Nephron (organoid): ENCODE results near the gene SCAF1.

Source experiments
- H3K27ac Mint-ChIP-seq, 3 experiments: 2 replicates each; pipeline ENCODE4 v1.8.0; 2020; ENCODE audit warnings: mixed read lengths in 3 of 3, mild to moderate bottlenecking in 2 of 3, moderate library complexity in 1 of 3
- H3K27me3 Mint-ChIP-seq: 2 replicates; pipeline ENCODE4 v1.8.0; 2021; ENCODE audit warnings: low read depth, mild to moderate bottlenecking, moderate library complexity, mixed read lengths
- H3K36me3 Mint-ChIP-seq: 2 replicates; pipeline ENCODE4 v1.8.0; 2020; ENCODE audit warnings: low read depth, mixed read lengths
- H3K4me1 Mint-ChIP-seq: 2 replicates; pipeline ENCODE4 v1.8.0; 2020; ENCODE audit warnings: mixed read lengths
- H3K4me3 Mint-ChIP-seq, 3 experiments: 2 replicates each; pipeline ENCODE4 v1.8.0; 2020; ENCODE audit warnings: mild to moderate bottlenecking in 3 of 3, mixed read lengths in 3 of 3, moderate library complexity in 2 of 3
- H3K9me3 Mint-ChIP-seq: 2 replicates; pipeline ENCODE4 v1.8.0; 2020; ENCODE audit warnings: mixed read lengths
- CTCF ChIP-seq, 3 experiments: fragments of 200-600 bp; sonication (generic); IDR thresholded peaks; one replicate each; pipeline ENCODE4 v1.5.0; 2021; ENCODE audit warnings: antibody characterized with exemption in 3 of 3; ENCODE audit not compliant: unreplicated experiment in 3 of 3

The SCAF1 gene

DNA sequence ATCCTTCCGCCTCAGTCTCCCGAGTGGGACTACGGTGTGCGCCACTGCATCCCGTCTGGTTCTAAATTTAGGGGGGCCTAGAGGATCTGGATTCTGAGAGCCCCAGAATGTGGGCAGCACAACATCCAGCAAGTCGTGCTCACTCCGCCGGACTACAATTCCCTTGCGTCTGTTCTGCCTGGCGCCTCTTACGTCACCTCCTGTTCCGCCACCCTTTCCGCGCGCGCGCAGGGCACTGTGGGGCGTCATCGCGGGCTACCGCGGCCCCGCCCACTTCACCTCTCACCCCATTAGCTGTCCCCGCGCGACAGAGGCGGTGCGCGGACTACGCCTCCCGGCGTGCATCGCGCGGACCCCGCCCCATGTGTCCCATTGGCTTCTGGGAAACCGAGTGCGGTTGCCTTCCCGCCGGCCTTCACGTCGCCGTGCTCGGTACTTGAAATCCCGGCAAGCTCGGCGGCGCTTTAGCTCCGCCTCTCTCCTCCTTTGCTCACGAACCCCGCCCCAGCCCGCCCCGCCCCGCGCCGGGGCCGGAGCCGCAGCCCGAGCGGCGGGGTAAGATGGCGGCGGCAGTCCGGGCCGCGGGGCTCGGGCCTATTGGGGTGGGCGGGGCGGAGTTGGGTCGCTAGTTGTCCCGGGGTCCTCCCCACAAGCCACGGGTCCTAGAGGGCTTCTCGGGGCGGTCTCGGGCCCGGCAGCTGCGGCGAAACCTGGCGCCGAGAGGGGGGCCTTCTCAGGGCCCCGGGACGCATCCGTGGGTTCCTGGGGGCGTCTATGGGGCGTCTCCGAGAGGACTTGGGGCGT lies at the start of gene SCAF1:
TSS of gene SCAF1 (plus strand) at position 522 of the 804 bp plus-strand sequence. CDS start 2,818 bp downstream, outside the sequence.
- peaks cover 18% of the 10 kb centered on the region for H3K36me3 Mint-ChIP-seq
- no peak for TF ChIP-seq CTCF (IDR thresholded peaks at IDR 0.05; ENCODE audit: unreplicated experiment in 3 of 3)
- peaks cover 57% of the 10 kb centered on the region for H3K4me1 Mint-ChIP-seq
- H3K4me3 Mint-ChIP-seq = peak within 1 kb of the TSS; percentile 92 to 97 (median 94)
- H3K27me3 Mint-ChIP-seq = peaks cover 5% of the 10 kb centered on the region
- H3K27ac Mint-ChIP-seq = peak within 1 kb of the TSS; percentile 100
- H3K9me3 Mint-ChIP-seq = no peaks in the 10 kb centered on the region

- Mint-ChIP-seq H3K9me3 (no peaks in the 10 kb centered on the region), H3K27me3 (peaks cover 4% of the 10 kb centered on the region), H3K27ac (peak overlapping the region; percentile 47 to 95 (median 85)), H3K4me3 (peak overlapping the region; percentile 85 to 88 (median 88)), H3K36me3 (peaks cover 10% of the 10 kb centered on the region), H3K4me1 (peaks cover 20% of the 10 kb centered on the region)
- no peak for TF ChIP-seq CTCF (IDR thresholded peaks at IDR 0.05; ENCODE audit: unreplicated experiment in 3 of 3)
These were observed 49.4 kb upstream of the SCAF1 start for GRCh38 chr19:49592486-49593232.

GRCh38 chr19:49593233-49594113 lies 48.5 kb upstream of the SCAF1 start:
- Mint-ChIP-seq H3K4me3 (peak overlapping the region; percentile 85 to 88 (median 88)), H3K36me3 (peaks cover 15% of the 10 kb centered on the region), H3K4me1 (peaks cover 20% of the 10 kb centered on the region), H3K9me3 (no peaks in the 10 kb centered on the region), H3K27me3 (no peaks in the 10 kb centered on the region), H3K27ac (peak overlapping the region; percentile 47 to 95 (median 85))
- TF ChIP-seq CTCF (IDR thresholded peaks at IDR 0.05; ENCODE audit: unreplicated experiment in 3 of 3) = no peak

- peaks cover 20% of the 10 kb centered on the region for H3K4me1 Mint-ChIP-seq
- H3K9me3 Mint-ChIP-seq = no peaks in the 10 kb centered on the region
- no peaks in the 10 kb centered on the region for H3K27me3 Mint-ChIP-seq
- no peak for TF ChIP-seq CTCF (IDR thresholded peaks at IDR 0.05; ENCODE audit: unreplicated experiment in 3 of 3)
- H3K4me3 Mint-ChIP-seq = peak overlapping the region; percentile 85 to 88 (median 88)
- peaks cover 21% of the 10 kb centered on the region for H3K36me3 Mint-ChIP-seq
- H3K27ac Mint-ChIP-seq = peak overlapping the region in 2 of 3 experiments; percentile 47 to 85
These were observed 47.6 kb upstream of the SCAF1 start for GRCh38 chr19:49594157-49594992.
